Pancreas (tissue), 10 donors: ENCODE measurements around the gene LBHD2. TPM values are rescaled to one million over a fixed set of nuclear protein-coding genes. Genes with fewer than 3 reads are reported as not detected.

Experiments
- ATAC-seq, 4 donors: fragments of 200-7000 bp; cut with Tn5 transposase; one replicate each; pipeline versions ENCODE4 v1.8.0 to v1.9.1; 2020; ENCODE audit warnings: mild to moderate bottlenecking in 4 of 4, moderate library complexity in 4 of 4
- DNase-seq, 6 donors: peaks; one replicate each; pipeline ENCODE4 v3.0.0-alpha.2; 2020
- FAIRE-seq: peaks from 2 replicates; lab custom pipeline; 2012; peaks lifted over from hg19 to GRCh38; lab: Jason Lieb, UNC
- H3K27ac ChIP-seq, 4 donors: fragments of 200-600 bp; sonication (generic); 1 replicate in 3 of 4; 2 replicates in 1 of 4; pipeline versions ENCODE4 v1.5.0 to v1.8.0; 2020
- H3K27me3 ChIP-seq, 4 donors: fragments of 200-600 bp; one replicate each; pipeline ENCODE4 v1.8.0; 2021
- H3K36me3 ChIP-seq, 3 donors: fragments of 200-600 bp; sonication (generic) in 1 of 3; one replicate each; pipeline versions ENCODE4 v1.5.0 to v1.8.0; 2020 to 2021
- H3K4me1 ChIP-seq, 3 donors: fragments of 200-600 bp; one replicate each; pipeline ENCODE4 v1.8.0; 2021
- H3K4me3 ChIP-seq, 4 donors: fragments of 200-600 bp; sonication (generic) in 2 of 4; one replicate each; pipeline versions ENCODE4 v1.5.0 to v1.8.0; 2020 to 2021
- H3K9me3 ChIP-seq, 4 donors: fragments of 200-600 bp; one replicate each; pipeline ENCODE4 v1.8.0; 2021
- CTCF ChIP-seq, 4 donors: fragments of 200-600 bp; sonication (generic) in 3 of 4; IDR thresholded peaks; one replicate each; pipeline versions ENCODE4 v1.5.0 to v1.8.0; 2021; ENCODE audit warnings: antibody characterized with exemption in 4 of 4
- WGBS, 2 donors: extraction: QIAGEN DNeasy Blood & Tissue Kit; methylation state at CpG; one replicate each; pipeline ENCODE4 v1.1.7; 2013; 5-methylcytosine and 5-hydroxymethylcytosine counted together
- intact Hi-C, 3 donors: fragments of 100-400 bp; cut with DNase I; formaldehyde crosslinking; loops; one replicate each; pipeline versions ENCODE4 v1.11.1 to v1.14.2; 2022
- polyA plus RNA-seq, 2 donors: library from polyadenylated mRNA; stranded (reverse); fragments of 200-250 nt; gene quantifications; one replicate each; pipeline ENCODE4 v1.2.3, GENCODE V29; 2013
- total RNA-seq, 6 donors: library from RNA; stranded (reverse); fragmentation: NEBNext Ultra II Directional in 4 of 6; extraction: Animal tissue kit (Norgen Biotek cat#: 25700) in 4 of 6; gene quantifications; one replicate each; pipeline versions ENCODE4 v1.2.1 to v1.2.4, GENCODE V29; 2021 to 2023
- donor health status: healthy with polysubstance abuse.
- donor health status: DM: no; HTN: no; CAD: no; lungs with moderate emphysema.
- donor health status: DM: no; HTN: no; CAD: no.
- donor health status: control.
- donor health status: control.
- donor health status: Bipolar disorder and iron deficiency.
- donor health status: DM: yes; HTN: yes; CAD: no.
- donor health status: DM: no; HTN: no; CAD: no.
- donor health status: DM: no; HTN: no; CAD: no.
- donor health status: DM: yes; HTN: yes; CAD: no.

Gene LBHD2
- total and polyA plus RNA-seq, 8 donors = not detected

GRCh38 chr14:103123634-103124500 is 39.9 kb downstream of the LBHD2 start:
- H3K27ac ChIP-seq = peak overlapping the region; percentile 46 to 90 (median 84)
- FAIRE-seq (no peak), ATAC-seq (peak in 1 of 4 donors; percentile 3), DNase-seq (peak in 4 of 6 donors; percentile 45 to 81 (median 54))
- H3K4me3 ChIP-seq = peak overlapping the region; percentile 16 to 59 (median 30)
- 33 to 41% methylated on average over 45 to 48 of the region's 48 CpGs for WGBS, 2 donors
- H3K9me3 ChIP-seq = no peaks in the 10 kb centered on the region
- no peak for TF ChIP-seq CTCF (IDR thresholded peaks at IDR 0.05)
- intact Hi-C loops = no loop called here
- peaks cover 4 to 27% (median 7%) of the 10 kb centered on the region in 3 donors for H3K4me1 ChIP-seq
- H3K27me3 ChIP-seq = no peaks in the 10 kb centered on the region
- no peaks in the 10 kb centered on the region for H3K36me3 ChIP-seq

- TF ChIP-seq CTCF (IDR thresholded peaks at IDR 0.05) = no peak
- DNase-seq (peak in 4 of 6 donors; percentile 11 to 65 (median 24)), ATAC-seq (no peak), FAIRE-seq (no peak)
- WGBS, 2 donors = 80 to 83% methylated on average over 5 of the region's 5 CpGs
- Histone ChIP-seq H3K4me3 (peak overlapping the region in 2 of 4 donors; percentile 23 to 59), H3K27me3 (no peaks in the 10 kb centered on the region), H3K9me3 (no peaks in the 10 kb centered on the region), H3K27ac (peak overlapping the region in 1 of 4 donors; percentile 88), H3K4me1 (peaks cover 4 to 27% (median 7%) of the 10 kb centered on the region in 3 donors), H3K36me3 (no peaks in the 10 kb centered on the region)
- intact Hi-C loops = no loop called here
These were observed 40.5 kb downstream of the LBHD2 start for GRCh38 chr14:103124501-103125001.

- WGBS, 2 donors = 88 to 91% methylated on average over 13 of the region's 13 CpGs
- FAIRE-seq = no peak
These were observed 41.4 kb downstream of the LBHD2 start for GRCh38 chr14:103125098-103126070.

More at GRCh38 chr14:103125098-103126070, 41.4 kb downstream of the LBHD2 start:
- Histone ChIP-seq H3K36me3 (no peaks in the 10 kb centered on the region), H3K4me1 (peaks cover 4 to 24% (median 7%) of the 10 kb centered on the region in 3 donors), H3K9me3 (no peaks in the 10 kb centered on the region), H3K27ac (no peak overlapping the region), H3K4me3 (peak overlapping the region in 1 of 4 donors; percentile 59), H3K27me3 (no peaks in the 10 kb centered on the region)
- peak in 5 of 6 donors; percentile 10 to 53 (median 25) for DNase-seq
- TF ChIP-seq CTCF (IDR thresholded peaks at IDR 0.05) = no peak
- no peak for ATAC-seq
- intact Hi-C loops = no loop called here
